ENCODE results near the gene LEPROT.

LEPROT gene

GRCh38 chr1:65412984-65413375 lies 7.5 kb upstream of the LEPROT start:
- DNase-seq, result no peak

GRCh38 chr1:65414538-65414937 lies 5.9 kb upstream of the LEPROT start:
- DNase-seq, result no peak

GRCh38 chr1:65416767-65417166 lies 3.7 kb upstream of the LEPROT start:
- DNase-seq, result no peak

- no peak for DNase-seq
These were observed 2.7 kb upstream of the LEPROT start for GRCh38 chr1:65417729-65418128.

GRCh38 chr1:65418522-65419185 lies 1.8 kb upstream of the LEPROT start:
- no peak for DNase-seq

- DNase-seq, result peak; percentile 98
These were observed 533 bp upstream of the LEPROT start for GRCh38 chr1:65419681-65420589.

GRCh38 chr1:65421351-65422025 lies 1.0 kb downstream of the LEPROT start:
- DNase-seq, result no peak

- no peak for DNase-seq
These were observed 2.1 kb downstream of the LEPROT start for GRCh38 chr1:65422241-65423203.

GRCh38 chr1:65423884-65424572 lies 3.6 kb downstream of the LEPROT start:
- DNase-seq, result no peak

GRCh38 chr1:65424573-65424889 lies 4.1 kb downstream of the LEPROT start:
- DNase-seq, result no peak

GRCh38 chr1:65425006-65425405 lies 4.5 kb downstream of the LEPROT start:
- no peak for DNase-seq

- no peak for DNase-seq
These were observed 5.2 kb downstream of the LEPROT start for GRCh38 chr1:65425697-65426096.

- no peak for DNase-seq
These were observed 8.6 kb downstream of the LEPROT start for GRCh38 chr1:65429078-65429477.

GRCh38 chr1:65429806-65430205 lies 9.3 kb downstream of the LEPROT start:
- DNase-seq, result no peak

GRCh38 chr1:65431111-65431705 lies 10.7 kb downstream of the LEPROT start:
- peak; percentile 42 for DNase-seq

- no peak for DNase-seq
These were observed 12.4 kb downstream of the LEPROT start for GRCh38 chr1:65432918-65433317.

- no peak for DNase-seq
These were observed 13.8 kb downstream of the LEPROT start for GRCh38 chr1:65434255-65434654.

- no peak for DNase-seq
These were observed 14.3 kb downstream of the LEPROT start for GRCh38 chr1:65434760-65435159.

GRCh38 chr1:65435987-65436386 lies 15.5 kb downstream of the LEPROT start:
- no peak for DNase-seq

GRCh38 chr1:65437616-65438015 lies 17.1 kb downstream of the LEPROT start:
- DNase-seq, result no peak

- no peak for DNase-seq
These were observed 19.9 kb downstream of the LEPROT start for GRCh38 chr1:65440322-65440900.

All from NCI-H446 treated with DMSO at 0.1 percent for 48 hours (cell line).